GM12891 (cell line): ENCODE results near the gene RGL2.

ENCODE experiments used
- DNase-seq: peaks from one replicate; pipeline ENCODE4 v3.0.0; 2011; ENCODE audit warnings: low spot score; ENCODE audit not compliant: insufficient read length
- FAIRE-seq: peaks from 2 replicates; lab custom pipeline; 2011; peaks lifted over from hg19 to GRCh38; lab: Jason Lieb, UNC
- PAX5 ChIP-seq: IDR thresholded peaks from 2 replicates; pipeline ENCODE4 v1.6.1; 2011; ENCODE audit warnings: low read length, moderate library complexity, mild to moderate bottlenecking; ENCODE audit not compliant: insufficient read depth, severe bottlenecking
- POLR2A ChIP-seq: IDR thresholded peaks from 2 replicates; pipeline ENCODE4 v1.6.1; 2011; ENCODE audit warnings: low read depth, low read length, control low read depth
- POLR2AphosphoS5 ChIP-seq: IDR thresholded peaks from 2 replicates; pipeline ENCODE4 v1.6.1; 2011; ENCODE audit warnings: low read depth, low read length, control low read depth
- POU2F2 ChIP-seq: IDR thresholded peaks from 2 replicates; pipeline ENCODE4 v1.6.1; 2011; ENCODE audit warnings: low read depth, mild to moderate bottlenecking, control low read depth, low read length, moderate library complexity
- SPI1 ChIP-seq: IDR thresholded peaks from 2 replicates; pipeline ENCODE4 v1.6.1; 2011; ENCODE audit warnings: low read depth, low read length, control low read depth
- TAF1 ChIP-seq: IDR thresholded peaks from 2 replicates; pipeline ENCODE4 v1.6.1; 2011; ENCODE audit warnings: low read depth, low read length, control low read depth

The RGL2 gene

GRCh38 chr6:33247977-33248642, 50.6 kb downstream of the RGL2 start:
- FAIRE-seq (peak; percentile 92), DNase-seq (peak; percentile 56)
- TF ChIP-seq PAX5 (no peak), TAF1 (no peak), SPI1 (no peak), POU2F2 (no peak), POLR2A (no peak), POLR2AphosphoS5 (no peak)

DNA sequence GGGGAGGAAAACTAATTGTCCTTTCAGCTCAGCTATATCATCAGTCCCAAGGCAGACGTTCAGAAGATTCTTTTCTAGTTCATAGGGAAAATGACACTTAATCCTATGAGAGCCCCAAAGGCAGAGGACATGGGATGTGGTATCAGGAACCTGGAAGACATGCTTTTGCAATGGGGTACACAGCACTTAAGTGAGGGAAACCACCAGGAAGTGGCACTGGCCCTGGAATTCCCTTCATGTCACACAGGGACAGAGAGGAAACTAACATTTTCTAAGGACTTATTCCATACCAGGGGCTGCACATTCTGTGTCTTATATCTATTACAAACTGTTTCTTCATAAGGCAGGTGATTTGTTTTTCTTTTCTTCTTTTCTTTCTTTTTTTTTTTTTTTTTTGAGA, 55.3 kb downstream of the RGL2 start:
- TF ChIP-seq PAX5, result no peak
- no peak for TF ChIP-seq POLR2AphosphoS5
- TF ChIP-seq SPI1, result no peak
- TF ChIP-seq POU2F2, result no peak
- no peak for TF ChIP-seq POLR2A
- DNase-seq (no peak), FAIRE-seq (no peak)

DNA sequence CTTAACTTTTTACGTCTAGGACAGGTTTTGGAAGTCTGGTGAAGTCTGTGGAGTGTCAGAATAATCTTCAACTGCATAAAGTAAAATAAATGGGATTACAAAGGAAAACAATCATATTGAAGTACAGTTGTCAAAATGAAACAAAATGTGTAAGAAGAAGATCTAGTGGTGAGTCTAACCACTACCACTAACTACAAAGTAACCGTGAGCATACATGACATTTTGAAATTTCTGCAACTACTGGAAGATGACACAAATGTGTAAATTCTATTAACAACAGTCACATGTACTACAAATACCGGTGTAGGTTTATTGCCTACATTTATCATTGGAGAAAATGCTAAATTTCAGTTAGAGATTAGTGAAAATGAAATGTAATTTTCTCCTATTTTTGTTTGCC, 56.8 kb downstream of the RGL2 start:
- no peak for DNase-seq
- no peak for FAIRE-seq
- no peak for TF ChIP-seq PAX5
- no peak for TF ChIP-seq POLR2AphosphoS5
- TF ChIP-seq POLR2A, result no peak
- no peak for TF ChIP-seq SPI1
- TF ChIP-seq POU2F2, result no peak
- TF ChIP-seq TAF1, result no peak
